ENCODE results near the gene HELT.
"Not testable (repeated sequence)": the region's sequence is repeated elsewhere in the genome, so short reads cannot be mapped to it uniquely, and the experiment has no call there.

- TF ChIP-seq POLR2A, CTCF, POLR2AphosphoS5 (IDR thresholded peaks at IDR 0.05): not testable (repeated sequence)
Observed at GRCh38 chr4:185051283-185051682, 33.0 kb downstream of the HELT start.
